GM19455 (cell line): ENCODE measurements around the gene ZNF222.

Source experiments
- ATAC-seq: cut with Tn5 transposase; IDR thresholded peaks from one replicate; pipeline ENCODE4 v1.9.1; 2021; ENCODE audit not compliant: unreplicated experiment

Gene ZNF222

DNA sequence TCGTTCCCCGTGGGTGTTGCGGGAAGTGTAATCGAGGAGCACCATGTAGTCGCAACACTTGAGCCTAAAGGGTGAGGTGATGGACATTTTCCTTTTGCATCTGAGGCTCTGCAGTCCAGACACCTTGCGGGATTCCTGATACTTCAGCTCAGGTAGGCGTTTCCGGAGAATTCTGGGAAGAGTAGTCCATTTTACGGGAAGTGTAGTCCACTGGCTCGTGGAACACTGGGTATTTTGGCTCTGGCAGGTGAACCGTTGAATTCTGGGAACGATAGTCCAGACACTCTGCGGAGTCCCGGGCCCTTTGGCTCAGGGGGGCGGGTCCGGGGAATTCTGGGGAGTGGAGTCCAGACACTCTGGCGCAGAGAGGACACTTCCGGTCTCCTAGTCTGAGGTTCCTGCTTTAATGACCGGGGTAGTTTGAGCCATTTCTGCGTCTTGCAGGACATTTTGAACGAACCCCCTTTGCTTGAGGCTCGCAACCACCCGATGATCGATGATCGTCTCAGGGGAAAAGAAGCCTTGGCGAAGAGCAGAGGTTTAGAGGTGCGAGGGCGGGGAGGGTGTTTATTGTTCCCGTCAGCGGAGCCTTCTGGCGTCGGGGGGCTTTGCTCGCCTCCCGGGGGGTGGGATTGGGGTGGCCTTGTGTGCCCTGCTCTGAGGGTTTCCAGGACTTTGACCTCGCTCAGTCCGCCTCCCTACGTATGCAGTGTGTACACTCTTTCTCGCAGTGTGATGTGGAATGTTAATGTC, 26.6 kb downstream of the ZNF222 start, which contains the start of gene ZNF223:
TSS of gene ZNF223 (plus strand) at position 387 of the 753 bp plus-strand sequence. CDS start 3,141 bp downstream, outside the sequence.
- no peak for ATAC-seq

DNA sequence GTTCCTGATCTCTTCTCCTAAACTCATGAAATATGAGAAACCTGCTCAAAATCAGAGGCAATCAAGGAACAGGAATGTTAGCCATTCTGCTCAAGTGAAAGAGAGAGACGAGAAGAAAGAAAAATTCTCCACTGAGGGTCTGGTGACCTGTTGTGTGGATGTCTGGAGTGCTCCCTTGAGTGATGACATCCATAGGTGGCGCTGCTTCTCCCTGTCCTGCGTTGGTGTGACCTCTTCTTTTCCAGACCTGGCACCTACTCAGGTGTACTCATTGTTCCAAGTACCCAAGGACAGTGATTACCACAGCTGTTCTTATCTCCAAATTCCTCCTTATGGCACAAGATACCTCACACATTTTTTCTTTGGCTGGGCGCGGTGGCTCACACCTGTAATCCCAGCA, 30.7 kb downstream of the ZNF222 start:
- ATAC-seq: no peak

DNA sequence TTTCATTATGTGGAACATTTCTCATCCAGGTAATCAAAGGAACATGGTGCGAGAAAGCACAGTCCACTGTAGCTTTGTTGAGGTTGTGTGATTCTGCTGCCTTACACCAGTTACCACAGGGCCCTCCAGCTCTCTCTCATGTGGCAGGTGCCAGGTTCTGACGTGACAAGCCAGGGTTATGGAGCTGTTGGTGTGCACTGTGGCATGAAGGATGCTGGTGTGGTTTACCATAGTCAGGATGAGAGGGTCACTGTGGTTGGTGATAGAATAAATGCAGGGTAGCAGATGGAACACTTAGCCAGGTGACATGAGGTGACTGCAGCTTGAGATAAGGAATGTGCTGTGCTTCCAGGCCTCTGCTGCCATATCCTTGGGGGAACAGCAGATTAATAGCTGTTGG, 34.0 kb downstream of the ZNF222 start:
- ATAC-seq: no peak

DNA sequence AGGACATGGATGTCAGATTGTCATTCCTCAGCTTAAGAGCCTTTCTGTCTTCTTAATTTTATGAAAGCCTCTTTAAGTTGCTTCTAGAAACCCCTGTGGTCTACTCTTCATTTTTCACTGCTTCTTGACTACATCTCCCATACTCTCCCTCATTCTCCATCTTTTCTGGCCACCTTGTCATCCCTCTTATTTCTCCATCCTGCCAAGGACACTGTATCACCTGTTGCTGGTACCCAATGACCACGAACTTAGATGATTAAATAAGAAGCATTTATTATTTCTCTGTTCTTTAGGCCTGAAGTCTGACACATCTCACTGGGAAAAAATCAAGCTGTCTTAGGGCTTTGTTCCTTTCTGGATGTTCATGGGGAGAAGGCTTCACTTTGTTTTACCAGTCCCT, 35.9 kb downstream of the ZNF222 start:
- no peak for ATAC-seq

DNA sequence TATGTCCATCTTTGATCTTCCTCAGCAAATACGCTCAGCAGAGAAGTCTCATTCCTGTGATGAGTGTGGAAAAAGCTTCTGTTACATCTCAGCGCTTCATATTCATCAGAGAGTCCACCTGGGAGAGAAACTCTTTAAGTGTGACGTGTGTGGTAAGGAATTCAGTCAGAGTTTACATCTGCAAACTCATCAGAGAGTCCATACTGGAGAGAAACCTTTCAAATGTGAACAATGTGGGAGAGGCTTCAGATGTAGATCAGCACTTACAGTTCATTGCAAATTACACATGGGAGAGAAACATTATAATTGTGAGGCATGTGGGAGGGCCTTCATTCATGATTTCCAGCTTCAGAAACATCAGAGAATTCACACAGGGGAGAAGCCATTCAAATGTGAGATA, 41.1 kb downstream of the ZNF222 start:
- no peak for ATAC-seq

DNA sequence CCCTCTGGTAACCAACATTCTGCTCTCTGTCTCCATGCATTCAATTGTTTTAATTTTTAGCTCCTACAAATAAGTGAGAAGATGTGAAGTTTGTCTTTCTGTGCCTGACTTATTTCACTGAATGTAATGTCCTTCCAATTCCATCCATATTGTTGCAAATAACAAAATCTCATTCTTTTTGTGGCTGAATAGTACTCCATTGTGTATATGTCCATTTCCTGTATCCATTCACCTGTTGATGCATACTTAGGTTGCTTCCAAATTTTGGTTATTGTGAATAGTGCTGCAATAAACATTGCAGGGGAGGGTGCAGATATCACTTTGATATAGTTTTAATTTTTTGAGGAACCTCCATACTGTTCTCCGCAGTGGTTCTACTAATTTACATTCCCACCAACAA, 44.2 kb downstream of the ZNF222 start:
- no peak for ATAC-seq

DNA sequence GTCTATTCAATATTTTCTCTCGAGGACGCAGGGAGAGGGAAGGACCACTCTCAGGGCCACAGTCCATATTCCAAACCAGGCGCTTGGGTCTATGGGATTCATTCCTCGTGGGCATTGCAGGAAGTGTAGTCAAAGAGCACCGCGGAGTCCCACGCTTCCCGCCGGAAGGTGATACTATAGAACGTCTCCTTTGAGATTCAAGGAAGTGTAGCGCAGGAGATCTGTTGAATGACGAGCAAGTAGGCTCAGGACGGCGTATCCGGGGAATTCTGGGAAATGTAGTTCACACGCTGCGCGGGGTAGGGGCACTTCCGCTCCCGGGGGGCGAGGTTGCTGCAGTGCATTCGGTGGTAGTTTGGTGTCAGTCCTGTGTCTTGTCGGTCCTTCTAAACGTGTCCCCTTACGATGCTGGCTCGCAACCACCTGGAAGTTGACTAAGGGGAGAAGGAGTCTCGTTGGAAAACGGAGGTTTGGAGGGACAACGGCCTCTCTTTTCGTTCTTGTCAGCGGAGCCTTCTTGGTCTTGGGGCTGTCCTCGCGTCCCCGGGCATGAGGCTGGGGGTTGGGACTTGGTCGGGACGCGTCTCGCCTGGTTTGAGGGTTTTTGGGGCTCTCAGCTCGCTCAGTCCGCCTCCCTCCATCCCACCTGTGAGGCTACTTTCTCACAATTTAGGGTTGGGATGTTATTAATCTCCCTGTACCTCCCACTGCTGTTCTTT, 46.8 kb downstream of the ZNF222 start, which contains the start of gene ZNF284:
TSS of gene ZNF284 (plus strand) at position 336 of the 719 bp plus-strand sequence. CDS start 4,231 bp downstream, outside the sequence.
- peak; percentile 80 for ATAC-seq

DNA sequence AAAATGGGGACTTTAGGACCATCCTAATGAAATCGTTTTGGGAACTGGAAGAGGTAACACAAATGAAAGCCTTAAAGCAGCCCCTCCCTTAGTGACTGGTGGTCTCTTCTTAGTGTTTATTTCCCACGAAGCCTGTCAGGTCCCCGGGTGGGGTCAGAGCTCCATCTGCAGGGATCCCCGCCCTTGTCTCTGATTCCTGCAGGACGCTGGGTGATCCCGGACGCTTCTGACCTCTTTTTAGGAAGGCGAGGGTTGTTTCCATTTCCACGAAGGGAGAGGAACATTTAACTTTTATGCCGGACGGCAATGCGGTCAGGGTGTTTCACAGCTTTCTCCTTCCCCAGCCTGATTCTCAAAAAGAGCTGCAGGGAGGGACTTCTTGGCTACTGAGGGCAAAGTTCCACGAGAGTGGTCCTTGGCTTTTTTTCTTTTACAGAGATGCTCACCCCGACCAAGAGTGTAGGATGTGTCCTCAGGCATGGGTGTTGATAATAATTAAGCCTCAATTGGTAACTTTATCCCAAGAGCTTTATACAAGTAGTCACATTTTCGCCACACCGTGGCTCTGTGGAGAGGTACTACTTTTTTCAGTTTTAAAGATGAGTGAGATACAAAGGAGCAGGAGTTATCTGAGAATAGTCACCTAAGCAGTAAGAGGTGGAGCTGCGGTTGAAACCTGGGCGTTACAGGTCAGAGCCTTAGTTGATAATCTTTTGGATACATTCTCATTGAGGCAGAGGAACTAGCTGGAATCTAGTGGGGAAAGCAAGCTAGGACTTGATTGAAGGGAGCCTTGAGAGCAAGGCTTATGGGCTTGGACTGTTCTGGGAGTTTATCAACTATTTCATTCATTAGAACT, 47.6 kb downstream of the ZNF222 start:
- ATAC-seq: no peak

DNA sequence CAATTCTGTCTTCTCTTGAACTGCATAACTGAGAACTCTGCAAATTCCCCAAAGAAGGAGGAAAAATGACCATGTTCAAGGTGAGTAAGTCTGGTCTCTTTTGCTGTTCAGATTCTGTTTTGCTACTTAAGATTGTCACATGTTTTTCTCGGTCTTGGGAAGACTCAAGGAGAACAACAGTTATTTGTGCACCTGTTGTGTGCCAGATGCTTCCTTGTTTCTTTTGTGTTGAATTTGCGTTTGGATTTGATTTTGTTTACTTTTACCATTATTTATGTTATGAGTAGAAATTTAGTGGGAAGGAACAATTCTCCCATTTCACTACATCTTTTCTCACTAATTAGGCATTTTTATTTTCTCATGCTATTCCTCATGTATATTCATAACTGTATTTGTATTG, 51.1 kb downstream of the ZNF222 start:
- no peak for ATAC-seq
